ENCODE results near the gene MARVELD1.
A peak's percentile ranks its signal among the peaks of the same experiment; 100 is the strongest.
"Not testable (repeated sequence)": the region's sequence is repeated elsewhere in the genome, so short reads cannot be mapped to it uniquely, and the experiment has no call there.

MARVELD1 gene

GRCh38 chr10:97698072-97698655 lies 15.4 kb upstream of the MARVELD1 start:
- DNase-seq, result not testable (repeated sequence)

DNA sequence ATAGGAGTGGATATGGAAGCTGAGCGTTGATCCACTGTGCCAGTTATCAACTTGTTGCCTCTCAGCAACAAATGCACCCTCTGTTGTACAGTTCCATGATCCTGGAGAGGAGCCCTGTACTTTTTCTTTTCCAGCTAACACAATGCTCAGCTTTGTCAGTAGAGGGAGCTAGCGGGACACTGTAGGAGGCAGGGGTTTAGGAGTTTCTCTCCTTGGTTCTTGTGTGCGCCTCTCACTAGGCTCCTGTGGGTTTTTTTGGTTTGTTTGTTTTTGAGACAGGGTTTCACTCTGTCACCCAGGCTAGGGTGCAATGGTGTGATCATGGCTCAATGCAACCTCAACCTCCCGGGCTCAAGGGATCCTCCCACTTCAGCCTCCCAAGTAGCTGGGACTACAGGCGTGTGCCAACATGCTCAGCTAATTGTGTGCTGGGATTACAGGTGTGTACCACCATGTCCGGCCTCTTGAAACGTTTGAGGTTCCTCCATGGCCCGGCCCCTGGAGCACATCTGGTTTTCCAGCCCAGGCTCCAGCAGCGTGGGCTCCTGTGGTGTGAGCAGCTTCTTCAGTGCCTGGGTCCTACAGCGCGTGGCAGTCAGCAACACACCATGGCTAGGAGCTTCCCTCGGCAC lies 12.0 kb upstream of the MARVELD1 start:
- peak; percentile 17 for DNase-seq

- no peak for DNase-seq
These were observed 10.0 kb upstream of the MARVELD1 start for GRCh38 chr10:97703398-97704067.

DNA sequence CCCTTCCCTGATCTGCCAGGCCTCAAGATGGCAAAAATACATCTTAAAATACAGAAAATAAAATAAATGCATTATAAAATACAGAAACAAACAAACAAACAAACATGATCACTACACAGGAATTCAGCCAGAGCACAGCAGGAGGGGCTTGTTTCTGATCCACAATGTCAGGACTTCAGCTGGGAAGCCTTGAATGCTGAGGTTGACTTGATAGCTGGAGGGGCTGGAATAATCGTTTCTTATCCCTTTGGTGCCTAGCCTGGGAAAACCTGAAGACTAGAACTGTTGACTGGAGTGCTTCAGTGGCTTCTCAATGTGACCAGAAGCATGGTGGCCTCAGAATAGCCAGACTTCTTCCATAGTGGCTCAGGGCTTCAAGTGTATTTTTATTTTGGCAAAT lies 9.2 kb upstream of the MARVELD1 start:
- no peak for DNase-seq

GRCh38 chr10:97705006-97705670 lies 8.4 kb upstream of the MARVELD1 start:
- no peak for DNase-seq

DNA sequence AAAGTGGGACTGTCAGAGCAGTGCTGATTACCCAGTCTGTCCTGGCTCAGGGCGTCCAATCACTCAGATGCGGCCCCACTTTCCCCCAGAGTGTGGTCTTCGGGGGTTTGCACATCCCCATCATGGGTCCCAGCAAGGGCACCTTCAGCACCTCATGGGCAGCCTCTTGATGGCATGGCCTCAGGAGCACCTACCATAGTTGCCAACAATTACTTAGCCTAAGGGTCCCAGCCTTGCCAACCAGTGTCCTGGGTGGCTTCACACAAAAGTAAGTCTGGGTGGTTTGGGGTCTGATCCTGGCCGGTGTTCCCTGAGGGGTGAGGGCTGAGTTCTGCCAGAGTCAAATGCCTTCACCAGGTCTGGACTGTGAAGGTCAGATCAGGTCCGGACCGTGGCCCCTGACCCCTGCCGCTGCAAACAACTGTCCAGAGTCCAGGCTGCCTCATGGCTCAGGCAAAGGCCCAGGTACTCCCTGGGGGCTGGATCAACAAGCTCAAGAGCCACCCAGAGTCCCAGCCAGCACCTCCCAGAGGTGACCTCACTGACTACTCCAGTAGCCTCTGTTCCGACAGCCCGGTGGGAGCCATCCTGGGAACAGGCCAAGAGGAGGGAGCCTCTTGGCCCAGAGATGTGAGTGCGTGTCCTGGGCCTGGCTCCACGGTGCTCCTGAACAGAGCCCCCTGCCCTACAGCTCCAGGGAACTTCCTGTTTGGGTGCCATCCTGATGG lies 6.2 kb upstream of the MARVELD1 start:
- no peak for DNase-seq

GRCh38 chr10:97708167-97708566 lies 5.4 kb upstream of the MARVELD1 start:
- no peak for DNase-seq

- peak; percentile 27 for DNase-seq
These were observed 4.3 kb upstream of the MARVELD1 start for GRCh38 chr10:97708976-97709946.

- no peak for DNase-seq
These were observed 1.6 kb upstream of the MARVELD1 start for GRCh38 chr10:97711640-97712572.

DNA sequence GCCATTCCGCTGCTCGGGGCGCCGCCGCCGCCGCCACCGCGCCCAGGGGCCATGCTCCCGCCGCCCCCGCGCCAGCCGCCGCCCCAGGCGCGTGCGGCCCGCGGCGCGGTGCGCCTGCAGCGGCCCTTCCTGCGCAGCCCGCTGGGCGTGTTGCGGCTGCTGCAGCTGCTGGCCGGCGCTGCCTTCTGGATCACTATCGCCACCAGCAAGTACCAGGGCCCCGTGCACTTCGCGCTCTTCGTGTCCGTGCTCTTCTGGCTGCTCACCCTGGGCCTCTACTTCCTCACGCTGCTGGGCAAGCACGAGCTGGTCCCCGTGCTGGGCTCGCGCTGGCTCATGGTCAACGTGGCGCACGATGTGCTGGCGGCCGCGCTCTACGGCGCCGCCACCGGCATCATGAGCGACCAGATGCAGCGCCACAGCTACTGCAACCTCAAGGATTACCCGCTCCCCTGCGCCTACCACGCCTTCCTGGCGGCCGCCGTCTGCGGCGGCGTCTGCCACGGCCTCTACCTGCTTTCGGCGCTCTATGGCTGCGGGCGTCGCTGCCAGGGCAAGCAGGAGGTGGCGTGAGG lies 383 bp downstream of the MARVELD1 start:
- peak; percentile 44 for DNase-seq

- DNase-seq, result no peak
These were observed 1.1 kb downstream of the MARVELD1 start for GRCh38 chr10:97714401-97715258.

DNA sequence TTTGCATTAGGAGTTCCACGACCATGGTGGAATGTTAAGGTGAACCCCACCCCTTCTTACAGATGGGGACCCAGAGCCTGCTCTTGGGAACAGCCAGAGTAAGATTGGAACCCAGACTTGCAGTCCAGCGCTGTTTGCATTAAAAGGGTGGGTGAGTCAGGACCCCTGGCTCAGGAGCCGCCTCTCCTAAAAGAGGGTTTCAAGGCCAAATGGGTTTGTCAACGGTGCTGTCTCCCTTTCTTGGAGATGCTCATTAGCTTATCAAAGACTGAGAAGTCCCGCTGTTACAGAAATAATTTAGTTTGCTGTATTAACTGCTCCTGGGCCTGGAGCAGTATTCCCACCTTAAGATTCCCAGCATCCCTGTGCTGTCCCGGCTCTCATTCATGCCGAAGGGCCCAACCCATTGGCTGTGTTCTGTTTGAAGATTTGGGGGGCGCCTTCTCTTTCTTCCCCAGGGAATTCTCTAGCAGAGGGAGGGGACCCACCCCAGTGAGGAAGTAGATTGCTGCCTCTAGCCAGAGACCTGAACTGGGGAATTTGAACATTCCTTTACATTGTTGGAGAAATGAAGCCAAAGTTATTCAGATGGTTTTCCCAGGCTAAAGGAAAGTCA lies 1.8 kb downstream of the MARVELD1 start:
- DNase-seq, result no peak

DNA sequence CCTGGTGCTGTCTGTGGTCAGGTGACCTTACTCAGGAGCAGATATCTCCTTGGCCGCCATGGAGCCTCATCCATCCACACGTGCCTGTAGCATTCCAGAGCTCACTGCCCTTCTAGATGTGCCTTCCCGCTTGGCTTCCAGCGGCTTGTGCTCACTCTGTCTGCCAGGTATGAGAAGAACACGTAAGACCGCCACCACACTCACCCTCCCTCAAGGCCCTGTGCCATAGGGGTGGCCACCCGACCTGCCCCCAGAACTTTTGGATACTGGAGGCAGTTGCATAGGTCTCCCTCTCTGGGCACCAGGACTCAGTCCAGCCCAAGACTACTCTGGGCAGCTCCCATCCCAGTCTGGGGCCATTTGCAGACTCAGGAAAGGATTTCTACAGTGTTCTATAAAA lies 4.1 kb downstream of the MARVELD1 start:
- DNase-seq, result no peak

GRCh38 chr10:97718178-97718577 lies 4.6 kb downstream of the MARVELD1 start:
- no peak for DNase-seq

- no peak for DNase-seq
These were observed 5.2 kb downstream of the MARVELD1 start for GRCh38 chr10:97718659-97719142.

GRCh38 chr10:97719602-97720001 lies 6.1 kb downstream of the MARVELD1 start:
- DNase-seq, result no peak

GRCh38 chr10:97721871-97722780 lies 8.6 kb downstream of the MARVELD1 start:
- no peak for DNase-seq

DNA sequence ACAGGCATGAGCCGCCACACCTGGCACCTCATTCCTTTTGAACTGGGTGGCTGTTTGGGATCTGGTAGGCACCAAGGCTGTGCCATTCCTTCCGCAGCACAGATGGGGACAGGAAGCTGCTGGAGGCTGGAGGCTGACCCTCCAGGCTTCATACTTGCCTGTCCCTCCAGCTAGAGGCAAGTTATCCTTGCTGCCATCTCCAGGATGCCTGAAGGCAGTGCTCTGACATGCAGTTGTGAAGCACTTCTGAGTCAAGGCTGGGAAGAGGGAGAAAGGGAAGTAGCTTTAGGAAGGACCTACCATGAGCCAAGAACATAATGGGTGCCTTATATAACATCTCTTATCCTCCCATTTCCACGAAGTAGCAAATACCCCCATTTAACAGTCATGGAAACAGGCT lies 9.5 kb downstream of the MARVELD1 start:
- no peak for DNase-seq

Measured in T-helper 9 cell (primary cell).